Activated CD4-positive, alpha-beta memory T cell treated with anti-CD3 and anti-CD28 coated beads, Interleukin-2, amount 10 ng/mL, durations not matched to agents 7 days and 5 days (primary cell): Measurements from ENCODE around the gene VPS4B. TPM values are rescaled to one million over a fixed set of nuclear protein-coding genes. Genes with fewer than 3 reads are reported as not detected.
"Not testable (repeated sequence)": the region's sequence is repeated elsewhere in the genome, so short reads cannot be mapped to it uniquely, and the experiment has no call there.

Source experiments
- CTCF ChIA-PET: fragments of 350-600 bp; sonication (Branson Sonifier 250); formaldehyde crosslinking; loops from one replicate; lab custom pipeline; 2021; ENCODE audit warnings: antibody characterized with exemption, inconsistent platforms; lab: Charles Lee
- POLR2A ChIA-PET: fragments of 350-600 bp; sonication (Branson Sonifier 250); formaldehyde crosslinking; loops from one replicate; lab custom pipeline; 2021; ENCODE audit warnings: antibody characterized with exemption; lab: Charles Lee
- DNase-seq: peaks from one replicate; pipeline ENCODE4 v3.0.0-alpha.2; 2020
- H3K27ac Mint-ChIP-seq: one replicate; pipeline ENCODE4 v1.8.0; 2021; ENCODE audit warnings: mild to moderate bottlenecking, mixed read lengths
- H3K27me3 Mint-ChIP-seq: one replicate; pipeline ENCODE4 v1.8.0; 2021; ENCODE audit warnings: mixed read lengths
- H3K36me3 Mint-ChIP-seq: one replicate; pipeline ENCODE4 v1.8.0; 2021; ENCODE audit warnings: low read depth, mixed read lengths
- H3K4me1 Mint-ChIP-seq: one replicate; pipeline ENCODE4 v1.8.0; 2021; ENCODE audit warnings: mixed read lengths
- H3K4me3 Mint-ChIP-seq: one replicate; pipeline ENCODE4 v1.8.0; 2021; ENCODE audit warnings: mild to moderate bottlenecking, mixed read lengths
- H3K9me3 Mint-ChIP-seq: one replicate; pipeline ENCODE4 v1.8.0; 2021; ENCODE audit warnings: mixed read lengths
- total RNA-seq, 2 experiments: library from RNA; stranded (reverse); gene quantifications; one replicate each; pipeline ENCODE4 v1.2.3, GENCODE V29; 2021

VPS4B gene
- total RNA-seq = 10 to 100 TPM; 72.4 to 77.0 TPM

GRCh38 chr18:63422087-63422863 lies at the start of gene VPS4B:
Gene VPS4B (minus strand): TSS chr18:63422476. CDS start chr18:63422259, 217 bp downstream.
- Mint-ChIP-seq H3K4me1 (peaks cover 36% of the 10 kb centered on the region), H3K27ac (peak within 1 kb of the TSS; percentile 91), H3K27me3 (no peaks in the 10 kb centered on the region), H3K9me3 (no peaks in the 10 kb centered on the region), H3K4me3 (peak within 1 kb of the TSS; percentile 89), H3K36me3 (peaks cover 26% of the 10 kb centered on the region)
- ChIA-PET CTCF (interaction anchor here (0.9 to 1.6 kb wide), 5 partner anchors 13 to 264 kb away, joined by 3 to 6 read pairs (median 3); no protein-coding TSS in a partner anchor), POLR2A (interaction anchor here (0.6 to 5.6 kb wide), 22 partner anchors 8 to 405 kb away, joined by 3 to 83 read pairs (median 3); partner anchors contain the start of genes BCL2 and KDSR)
- peak; percentile 100 for DNase-seq

- peaks cover 36% of the 10 kb centered on the region for H3K27me3 Mint-ChIP-seq
- no peak for DNase-seq
- no peaks in the 10 kb centered on the region for H3K36me3 Mint-ChIP-seq
- POLR2A ChIA-PET = no interaction called here
- no peaks in the 10 kb centered on the region for H3K4me1 Mint-ChIP-seq
- CTCF ChIA-PET = no interaction called here
- H3K9me3 Mint-ChIP-seq = no peaks in the 10 kb centered on the region
- H3K4me3 Mint-ChIP-seq = no peak overlapping the region
- H3K27ac Mint-ChIP-seq = no peak overlapping the region
Measured at GRCh38 chr18:63470751-63471150, 48.5 kb upstream of the VPS4B start.

GRCh38 chr18:63468575-63468974 lies 46.3 kb upstream of the VPS4B start:
- ChIA-PET POLR2A (no interaction called here), CTCF (interaction anchor here (1.6 kb wide), 1 partner anchor 12 kb away, joined by 4 read pairs; no protein-coding TSS in a partner anchor)
- no peaks in the 10 kb centered on the region for H3K4me1 Mint-ChIP-seq
- H3K9me3 Mint-ChIP-seq = no peaks in the 10 kb centered on the region
- no peak overlapping the region for H3K4me3 Mint-ChIP-seq
- H3K27ac Mint-ChIP-seq = no peak overlapping the region
- H3K36me3 Mint-ChIP-seq = no peaks in the 10 kb centered on the region
- no peak for DNase-seq
- H3K27me3 Mint-ChIP-seq = peaks cover 29% of the 10 kb centered on the region

- DNase-seq = no peak
- ChIA-PET POLR2A (no interaction called here), CTCF (interaction anchor here (1.6 kb wide), 1 partner anchor 11 kb away, joined by 4 read pairs; no protein-coding TSS in a partner anchor)
- Mint-ChIP-seq H3K27me3 (peaks cover 31% of the 10 kb centered on the region), H3K4me3 (no peak overlapping the region), H3K4me1 (no peaks in the 10 kb centered on the region), H3K27ac (no peak overlapping the region), H3K36me3 (no peaks in the 10 kb centered on the region), H3K9me3 (no peaks in the 10 kb centered on the region)
Measured at GRCh38 chr18:63467699-63468098, 45.4 kb upstream of the VPS4B start.

GRCh38 chr18:63465059-63465458 lies 42.8 kb upstream of the VPS4B start:
- H3K27ac Mint-ChIP-seq = no peak overlapping the region
- DNase-seq = no peak

GRCh38 chr18:63464434-63464833 lies 42.2 kb upstream of the VPS4B start:
- DNase-seq = no peak
- no peaks in the 10 kb centered on the region for H3K4me1 Mint-ChIP-seq
- no peaks in the 10 kb centered on the region for H3K9me3 Mint-ChIP-seq
- POLR2A ChIA-PET = no interaction called here
- peaks cover 39% of the 10 kb centered on the region for H3K27me3 Mint-ChIP-seq
- CTCF ChIA-PET = interaction anchor here (1.0 kb wide), 1 partner anchor 26 kb away, joined by 3 read pairs; no protein-coding TSS in a partner anchor
- no peaks in the 10 kb centered on the region for H3K36me3 Mint-ChIP-seq
- H3K4me3 Mint-ChIP-seq = no peak overlapping the region
- H3K27ac Mint-ChIP-seq = no peak overlapping the region

More at GRCh38 chr18:63465059-63465458, 42.8 kb upstream of the VPS4B start:
- H3K27me3 Mint-ChIP-seq = peaks cover 38% of the 10 kb centered on the region
- ChIA-PET POLR2A (no interaction called here), CTCF (interaction anchor here (1.0 kb wide), 1 partner anchor 26 kb away, joined by 3 read pairs; no protein-coding TSS in a partner anchor)
- H3K4me3 Mint-ChIP-seq = no peak overlapping the region
- no peaks in the 10 kb centered on the region for H3K36me3 Mint-ChIP-seq
- H3K4me1 Mint-ChIP-seq = no peaks in the 10 kb centered on the region
- no peaks in the 10 kb centered on the region for H3K9me3 Mint-ChIP-seq

GRCh38 chr18:63460414-63460813 lies 38.1 kb upstream of the VPS4B start:
- H3K4me1 Mint-ChIP-seq = no peaks in the 10 kb centered on the region
- H3K4me3 Mint-ChIP-seq = no peak overlapping the region
- no peaks in the 10 kb centered on the region for H3K36me3 Mint-ChIP-seq
- no peaks in the 10 kb centered on the region for H3K9me3 Mint-ChIP-seq
- POLR2A ChIA-PET = no interaction called here
- peaks cover 38% of the 10 kb centered on the region for H3K27me3 Mint-ChIP-seq
- CTCF ChIA-PET = no interaction called here
- H3K27ac Mint-ChIP-seq = no peak overlapping the region
- no peak for DNase-seq

- Mint-ChIP-seq H3K27me3 (peaks cover 23% of the 10 kb centered on the region), H3K4me1 (no peaks in the 10 kb centered on the region), H3K9me3 (no peaks in the 10 kb centered on the region), H3K4me3 (no peak overlapping the region), H3K27ac (no peak overlapping the region), H3K36me3 (no peaks in the 10 kb centered on the region)
- POLR2A ChIA-PET = no interaction called here
- no peak for DNase-seq
- CTCF ChIA-PET = no interaction called here
Measured at GRCh38 chr18:63457977-63458376, 35.7 kb upstream of the VPS4B start.

GRCh38 chr18:63454497-63454896 lies 32.2 kb upstream of the VPS4B start:
- no peak for DNase-seq
- POLR2A ChIA-PET = no interaction called here
- no peaks in the 10 kb centered on the region for H3K4me1 Mint-ChIP-seq
- no peak overlapping the region for H3K4me3 Mint-ChIP-seq
- peaks cover 10% of the 10 kb centered on the region for H3K27me3 Mint-ChIP-seq
- CTCF ChIA-PET = no interaction called here
- no peaks in the 10 kb centered on the region for H3K36me3 Mint-ChIP-seq
- H3K9me3 Mint-ChIP-seq = no peaks in the 10 kb centered on the region
- H3K27ac Mint-ChIP-seq = no peak overlapping the region

- POLR2A ChIA-PET, H3K4me3 Mint-ChIP-seq, H3K4me1 Mint-ChIP-seq, H3K36me3 Mint-ChIP-seq, H3K27ac Mint-ChIP-seq, H3K27me3 Mint-ChIP-seq, DNase-seq, H3K9me3 Mint-ChIP-seq: not testable (repeated sequence)
- CTCF ChIA-PET = interaction anchor here (0.6 kb wide), 1 partner anchor 226 kb away, joined by 4 read pairs; no protein-coding TSS in a partner anchor
Measured at GRCh38 chr18:63452751-63453150, 30.5 kb upstream of the VPS4B start.

- POLR2A ChIA-PET = no interaction called here
Measured at GRCh38 chr18:63451799-63452660, 29.8 kb upstream of the VPS4B start.

GRCh38 chr18:63449426-63449825 lies 27.1 kb upstream of the VPS4B start:
- no peak for DNase-seq
- H3K9me3 Mint-ChIP-seq = no peaks in the 10 kb centered on the region
- POLR2A ChIA-PET = no interaction called here

More at GRCh38 chr18:63451799-63452660, 29.8 kb upstream of the VPS4B start:
- H3K9me3 Mint-ChIP-seq = no peaks in the 10 kb centered on the region
- H3K27ac Mint-ChIP-seq = no peak overlapping the region
- DNase-seq = no peak
- CTCF ChIA-PET = interaction anchor here (0.6 kb wide), 1 partner anchor 227 kb away, joined by 4 read pairs; no protein-coding TSS in a partner anchor
- no peaks in the 10 kb centered on the region for H3K36me3 Mint-ChIP-seq
- H3K27me3 Mint-ChIP-seq = peaks cover 2% of the 10 kb centered on the region
- no peak overlapping the region for H3K4me3 Mint-ChIP-seq
- no peaks in the 10 kb centered on the region for H3K4me1 Mint-ChIP-seq

GRCh38 chr18:63447066-63447465 lies 24.8 kb upstream of the VPS4B start:
- Mint-ChIP-seq H3K27me3 (no peaks in the 10 kb centered on the region), H3K4me3 (no peak overlapping the region), H3K4me1 (no peaks in the 10 kb centered on the region), H3K36me3 (no peaks in the 10 kb centered on the region), H3K9me3 (no peaks in the 10 kb centered on the region), H3K27ac (no peak overlapping the region)
- DNase-seq = no peak
- ChIA-PET CTCF (interaction anchor here (2.2 kb wide), 1 partner anchor 10 kb away, joined by 7 read pairs; no protein-coding TSS in a partner anchor), POLR2A (no interaction called here)

More at GRCh38 chr18:63449426-63449825, 27.1 kb upstream of the VPS4B start:
- Mint-ChIP-seq H3K27ac (no peak overlapping the region), H3K27me3 (no peaks in the 10 kb centered on the region), H3K4me1 (no peaks in the 10 kb centered on the region), H3K4me3 (no peak overlapping the region), H3K36me3 (no peaks in the 10 kb centered on the region)
- CTCF ChIA-PET = no interaction called here
